NB4 (cell line): ENCODE data around the gene ANKRD2.

Source experiments
- CTCF ChIP-seq: IDR thresholded peaks from one replicate; pipeline ENCODE4 v1.5.1; 2012; ENCODE audit warnings: low read depth, low read length
- POLR2A ChIP-seq: IDR thresholded peaks from 2 replicates; pipeline ENCODE4 v1.6.1; 2011; ENCODE audit warnings: mild to moderate bottlenecking; ENCODE audit not compliant: insufficient read length; ENCODE audit errors: extremely low read depth

- TF ChIP-seq CTCF (no peak), POLR2A (no peak)
Observed at GRCh38 chr10:97590748-97591495, 18.3 kb downstream of the ANKRD2 start.
